Kidney epithelial cell (primary cell): Measurements from ENCODE around the gene ADAMTS16. TPM values are rescaled to one million over a fixed set of nuclear protein-coding genes. Genes with fewer than 3 reads are reported as not detected.

Experiments used
- DNase-seq: peaks from one replicate; pipeline ENCODE4 v3.0.0-alpha.2; 2010; ENCODE audit warnings: low read depth
- H3K27me3 ChIP-seq: 2 replicates; pipeline ENCODE4 v1.6.0; 2011; ENCODE audit warnings: low read length; ENCODE audit not compliant: control insufficient read depth, insufficient read depth
- H3K36me3 ChIP-seq: 2 replicates; pipeline ENCODE4 v1.5.1; 2011; ENCODE audit warnings: low read length; ENCODE audit not compliant: control insufficient read depth, insufficient read depth
- H3K4me3 ChIP-seq: 2 replicates; pipeline ENCODE4 v1.5.1; 2011; ENCODE audit warnings: low read depth, mild to moderate bottlenecking, control low read depth, low read length
- total RNA-seq: library from RNA; depleted of rRNA; stranded (reverse); fragments of >200 nt; gene quantifications from 2 replicates; pipeline ENCODE4 v1.2.3, GENCODE V29; 2015
- TF ChIP-seq, protein P1 (sequence below): IDR thresholded peaks from 2 replicates; pipeline ENCODE4 v1.5.1; 2011; ENCODE audit warnings: mild to moderate bottlenecking, moderate library complexity, low read length, control low read depth, inconsistent platforms; ENCODE audit not compliant: insufficient read depth, poor library complexity, severe bottlenecking

Gene ADAMTS16
- total RNA-seq, 1 donor from 2014 or later = 1.8 TPM

- no peak for DNase-seq
- TF ChIP-seq, protein P1, sequence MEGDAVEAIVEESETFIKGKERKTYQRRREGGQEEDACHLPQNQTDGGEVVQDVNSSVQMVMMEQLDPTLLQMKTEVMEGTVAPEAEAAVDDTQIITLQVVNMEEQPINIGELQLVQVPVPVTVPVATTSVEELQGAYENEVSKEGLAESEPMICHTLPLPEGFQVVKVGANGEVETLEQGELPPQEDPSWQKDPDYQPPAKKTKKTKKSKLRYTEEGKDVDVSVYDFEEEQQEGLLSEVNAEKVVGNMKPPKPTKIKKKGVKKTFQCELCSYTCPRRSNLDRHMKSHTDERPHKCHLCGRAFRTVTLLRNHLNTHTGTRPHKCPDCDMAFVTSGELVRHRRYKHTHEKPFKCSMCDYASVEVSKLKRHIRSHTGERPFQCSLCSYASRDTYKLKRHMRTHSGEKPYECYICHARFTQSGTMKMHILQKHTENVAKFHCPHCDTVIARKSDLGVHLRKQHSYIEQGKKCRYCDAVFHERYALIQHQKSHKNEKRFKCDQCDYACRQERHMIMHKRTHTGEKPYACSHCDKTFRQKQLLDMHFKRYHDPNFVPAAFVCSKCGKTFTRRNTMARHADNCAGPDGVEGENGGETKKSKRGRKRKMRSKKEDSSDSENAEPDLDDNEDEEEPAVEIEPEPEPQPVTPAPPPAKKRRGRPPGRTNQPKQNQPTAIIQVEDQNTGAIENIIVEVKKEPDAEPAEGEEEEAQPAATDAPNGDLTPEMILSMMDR = no peak
- no peaks in the 10 kb centered on the region for H3K36me3 ChIP-seq
- H3K27me3 ChIP-seq = no peaks in the 10 kb centered on the region
- H3K4me3 ChIP-seq = no peak overlapping the region
Observed at GRCh38 chr5:5367739-5368138, 227.6 kb downstream of the ADAMTS16 start.

GRCh38 chr5:5369051-5369605 is 229.0 kb downstream of the ADAMTS16 start:
- no peak overlapping the region for H3K4me3 ChIP-seq
- no peaks in the 10 kb centered on the region for H3K36me3 ChIP-seq
- DNase-seq = no peak
- no peaks in the 10 kb centered on the region for H3K27me3 ChIP-seq
- TF ChIP-seq, protein P1 = no peak
